Ascending aorta (tissue), 2 donors: ENCODE results near the gene EZR. TPM values are rescaled to one million over a fixed set of nuclear protein-coding genes. Genes with fewer than 3 reads are reported as not detected.

Experiments used
- DNase-seq, 2 donors: peaks; one replicate each; pipeline ENCODE4 v3.0.0-alpha.2; 2019; ENCODE audit warnings: low spot score in 2 of 2
- H3K27ac ChIP-seq, 2 donors: fragments of 200-600 bp; sonication (generic); one replicate each; pipeline ENCODE4 v1.5.1; 2016 to 2017; ENCODE audit warnings: mild to moderate bottlenecking in 1 of 2
- H3K27me3 ChIP-seq: fragments of 200-600 bp; sonication (generic); one replicate; pipeline ENCODE4 v1.5.1; 2017
- H3K36me3 ChIP-seq, 2 donors: fragments of 200-600 bp; sonication (generic); one replicate each; pipeline ENCODE4 v1.5.1; 2016
- H3K4me1 ChIP-seq, 2 donors: fragments of 200-600 bp; sonication (generic); one replicate each; pipeline ENCODE4 v1.5.1; 2016 to 2017; ENCODE audit warnings: mild to moderate bottlenecking in 1 of 2
- H3K4me3 ChIP-seq, 2 donors: fragments of 200-600 bp; sonication (generic); one replicate each; pipeline ENCODE4 v1.5.1; 2016 to 2017; ENCODE audit warnings: mild to moderate bottlenecking in 1 of 2
- H3K9me3 ChIP-seq, 2 donors: fragments of 200-600 bp; sonication (generic); one replicate each; pipeline ENCODE4 v1.5.1; 2016
- intact Hi-C: fragments of 100-400 bp; cut with DNase I; formaldehyde crosslinking; loops from one replicate; pipeline ENCODE4 v1.15.1; 2023
- total RNA-seq: library from RNA; depleted of rRNA; stranded (reverse); fragments of >200 nt; gene quantifications from one replicate; pipeline ENCODE4 v1.1.0, GENCODE V29; 2016
- TF ChIP-seq, protein P1 (sequence below), 3 experiments: fragments of 200-600 bp in 2 of 3; fragments of 450-650 bp in 1 of 3; sonication (generic) in 2 of 3; IDR thresholded peaks; one replicate each; pipeline ENCODE4 v1.5.1; 2016 to 2019; ENCODE audit warnings: antibody characterized with exemption in 3 of 3, mild to moderate bottlenecking in 1 of 3, moderate library complexity in 1 of 3

EZR gene
- 49.7 TPM for total RNA-seq

DNA sequence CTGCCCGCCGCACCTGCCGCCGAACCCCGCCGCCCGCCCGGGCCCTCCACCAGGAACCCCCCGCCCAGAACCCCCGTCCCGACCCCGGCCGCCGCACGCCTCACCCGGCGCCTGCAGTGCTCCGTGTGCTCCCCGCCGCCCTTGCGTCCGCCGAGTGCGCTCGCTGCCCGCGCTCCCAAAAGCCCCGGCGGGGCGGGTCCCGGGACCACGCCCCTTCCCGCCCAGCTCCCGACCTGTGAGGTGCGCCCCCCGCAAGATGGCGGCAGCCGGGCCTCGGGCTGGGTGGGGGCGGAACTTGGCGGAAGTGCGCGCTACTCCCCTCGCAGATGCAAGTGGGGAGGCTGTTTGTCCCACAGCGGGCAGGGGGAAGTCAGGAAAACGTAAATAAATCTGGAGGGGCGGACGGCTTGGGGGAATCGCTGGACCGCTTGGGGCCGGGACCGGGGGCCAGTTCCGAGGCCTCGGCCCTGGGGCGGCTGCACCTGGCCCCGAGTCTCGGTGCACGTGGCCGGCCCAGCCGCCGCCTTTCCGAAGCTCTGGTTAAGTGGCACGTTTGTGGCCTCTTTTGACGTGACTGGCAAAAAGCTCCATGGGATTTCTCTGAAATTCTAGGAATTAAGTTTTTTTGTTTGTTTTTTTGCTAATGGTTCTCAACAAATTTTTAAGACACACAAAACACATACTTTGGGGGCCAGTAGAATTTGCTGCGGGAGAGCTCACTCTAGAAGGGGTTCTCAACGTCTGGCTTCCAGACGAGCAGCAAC lies at the start of gene EZR:
TSS of gene EZR (minus strand) at position 156 of the 764 bp plus-strand sequence. CDS start 1,275 bp downstream, outside the sequence.
- Histone ChIP-seq H3K4me3 (peak within 1 kb of the TSS; percentile 81 to 96), H3K27me3 (no peaks in the 10 kb centered on the region), H3K27ac (peak within 1 kb of the TSS; percentile 93 to 99), H3K4me1 (peaks cover 0 to 19% of the 10 kb centered on the region in 2 donors), H3K36me3 (no peaks in the 10 kb centered on the region), H3K9me3 (no peaks in the 10 kb centered on the region)
- TF ChIP-seq, protein P1, sequence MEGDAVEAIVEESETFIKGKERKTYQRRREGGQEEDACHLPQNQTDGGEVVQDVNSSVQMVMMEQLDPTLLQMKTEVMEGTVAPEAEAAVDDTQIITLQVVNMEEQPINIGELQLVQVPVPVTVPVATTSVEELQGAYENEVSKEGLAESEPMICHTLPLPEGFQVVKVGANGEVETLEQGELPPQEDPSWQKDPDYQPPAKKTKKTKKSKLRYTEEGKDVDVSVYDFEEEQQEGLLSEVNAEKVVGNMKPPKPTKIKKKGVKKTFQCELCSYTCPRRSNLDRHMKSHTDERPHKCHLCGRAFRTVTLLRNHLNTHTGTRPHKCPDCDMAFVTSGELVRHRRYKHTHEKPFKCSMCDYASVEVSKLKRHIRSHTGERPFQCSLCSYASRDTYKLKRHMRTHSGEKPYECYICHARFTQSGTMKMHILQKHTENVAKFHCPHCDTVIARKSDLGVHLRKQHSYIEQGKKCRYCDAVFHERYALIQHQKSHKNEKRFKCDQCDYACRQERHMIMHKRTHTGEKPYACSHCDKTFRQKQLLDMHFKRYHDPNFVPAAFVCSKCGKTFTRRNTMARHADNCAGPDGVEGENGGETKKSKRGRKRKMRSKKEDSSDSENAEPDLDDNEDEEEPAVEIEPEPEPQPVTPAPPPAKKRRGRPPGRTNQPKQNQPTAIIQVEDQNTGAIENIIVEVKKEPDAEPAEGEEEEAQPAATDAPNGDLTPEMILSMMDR (IDR thresholded peaks at IDR 0.05) = peak in 1 of 3 experiments; percentile 1
- intact Hi-C loops = loop anchor here (1.0 to 10.0 kb wide), 5 partner anchors 21 to 255 kb away; partner anchors contain the start of genes RSPH3 and TMEM181
- DNase-seq = peak; percentile 24 to 86

DNA sequence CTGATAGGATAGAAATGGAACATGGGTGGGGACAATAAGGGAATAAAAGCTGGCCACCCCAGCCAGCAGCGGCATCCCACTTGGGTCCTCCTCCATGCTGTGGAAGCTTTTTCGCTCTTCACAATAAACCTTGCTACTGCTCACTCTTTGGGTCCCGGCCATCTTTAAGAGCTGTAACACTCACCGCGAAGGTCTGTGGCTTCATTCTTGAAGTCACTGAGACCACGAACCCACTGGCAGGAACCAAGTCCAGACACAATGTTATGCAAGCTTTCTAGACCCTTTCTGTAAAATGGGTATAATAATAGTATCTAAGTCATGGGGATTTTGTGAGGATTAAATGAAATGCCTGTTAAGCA lies 48.9 kb upstream of the EZR start:
- Histone ChIP-seq H3K4me1 (no peaks in the 10 kb centered on the region), H3K4me3 (no peak overlapping the region), H3K9me3 (no peaks in the 10 kb centered on the region), H3K36me3 (no peaks in the 10 kb centered on the region), H3K27me3 (no peaks in the 10 kb centered on the region), H3K27ac (no peak overlapping the region)
- intact Hi-C loops = loop anchor here (5.0 kb wide), 1 partner anchor 161 kb away; no protein-coding TSS in a partner anchor
- TF ChIP-seq, protein P1 (IDR thresholded peaks at IDR 0.05) = no peak
- DNase-seq = no peak

DNA sequence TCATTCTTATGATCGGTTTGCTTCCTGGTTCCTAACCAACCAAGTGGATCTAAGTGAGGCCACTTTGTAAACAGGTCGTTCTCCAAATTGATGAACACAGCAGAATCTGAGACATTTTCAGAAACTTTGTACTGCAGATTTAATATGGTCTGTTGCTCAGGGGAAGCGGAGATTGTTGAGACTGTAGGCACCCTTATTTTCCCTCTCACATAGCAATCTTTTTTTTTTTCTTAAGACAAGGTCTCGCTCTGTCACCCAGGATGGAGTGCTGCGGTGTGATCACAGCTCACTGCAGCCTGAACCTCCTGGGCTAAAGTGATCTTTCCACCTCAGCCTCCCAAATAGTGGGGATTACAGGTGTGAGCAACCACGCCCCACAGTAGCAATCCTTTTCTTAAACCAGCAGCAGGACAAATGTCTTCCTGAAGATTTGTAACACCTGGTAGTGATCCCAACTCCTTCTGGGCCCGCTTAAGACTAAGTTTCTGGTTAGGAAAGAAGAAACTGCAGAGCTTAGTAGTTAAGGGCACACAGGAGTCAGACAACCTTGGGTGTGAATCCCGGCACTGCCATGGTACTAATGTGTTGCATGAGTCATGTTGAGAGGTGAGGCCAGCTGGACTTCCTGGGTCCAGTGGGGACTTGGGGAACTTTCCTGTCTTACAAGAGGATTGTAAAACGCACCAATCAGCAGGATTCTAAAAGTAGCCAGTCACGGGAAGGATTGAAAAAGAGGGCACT lies 48.4 kb upstream of the EZR start:
- Histone ChIP-seq H3K27me3 (no peaks in the 10 kb centered on the region), H3K4me1 (no peaks in the 10 kb centered on the region), H3K9me3 (no peaks in the 10 kb centered on the region), H3K36me3 (no peaks in the 10 kb centered on the region), H3K4me3 (no peak overlapping the region), H3K27ac (no peak overlapping the region)
- TF ChIP-seq, protein P1 (IDR thresholded peaks at IDR 0.05) = no peak
- no peak for DNase-seq
- intact Hi-C loops = loop anchor here (5.0 kb wide), 1 partner anchor 160 kb away; no protein-coding TSS in a partner anchor

DNA sequence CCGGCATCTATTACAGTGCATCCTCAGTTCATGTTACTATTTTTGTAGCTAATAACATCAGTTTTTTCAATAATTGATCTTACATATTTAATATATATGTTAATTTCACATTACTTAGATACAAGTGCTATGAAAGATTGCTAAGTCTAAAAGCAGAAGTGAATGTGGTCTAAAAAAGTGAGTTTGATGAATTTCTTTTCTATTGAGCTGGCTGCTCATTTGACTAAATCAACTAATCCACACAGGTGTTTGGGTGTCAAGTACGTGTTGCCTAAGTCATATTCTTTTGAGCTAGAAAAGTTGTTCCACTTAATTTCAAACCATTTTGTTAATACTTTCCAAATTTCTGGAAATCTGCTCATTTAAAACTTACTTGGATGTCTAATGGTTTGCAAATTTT lies 46.6 kb upstream of the EZR start:
- intact Hi-C loops = loop anchor here (5.0 kb wide), 1 partner anchor 158 kb away; no protein-coding TSS in a partner anchor
- DNase-seq = no peak
- no peaks in the 10 kb centered on the region for H3K36me3 ChIP-seq
- no peak overlapping the region for H3K27ac ChIP-seq
- no peaks in the 10 kb centered on the region for H3K4me1 ChIP-seq
- no peaks in the 10 kb centered on the region for H3K9me3 ChIP-seq
- no peaks in the 10 kb centered on the region for H3K27me3 ChIP-seq
- TF ChIP-seq, protein P1 (IDR thresholded peaks at IDR 0.05) = no peak
- no peak overlapping the region for H3K4me3 ChIP-seq

DNA sequence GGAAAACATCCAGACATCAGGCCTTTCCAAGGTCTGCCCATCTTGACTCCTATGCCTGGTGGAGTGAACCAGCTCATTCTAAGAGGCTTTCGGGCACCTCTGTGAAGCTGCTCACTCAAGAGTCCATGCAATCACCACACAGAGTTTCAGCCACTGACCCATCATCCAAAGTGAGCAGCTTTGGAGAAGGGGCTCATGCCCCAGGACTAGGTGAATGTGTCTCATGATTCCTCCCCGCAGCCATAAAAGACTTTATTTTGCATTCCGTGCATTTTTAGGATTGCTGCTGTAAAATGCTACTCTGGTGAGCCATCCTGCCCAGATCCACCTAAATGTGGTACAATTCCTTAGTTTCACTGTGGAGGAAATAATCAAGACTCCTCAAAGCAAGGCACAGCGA lies 44.5 kb upstream of the EZR start:
- H3K27me3 ChIP-seq = no peaks in the 10 kb centered on the region
- H3K4me1 ChIP-seq = no peaks in the 10 kb centered on the region
- no peaks in the 10 kb centered on the region for H3K36me3 ChIP-seq
- H3K4me3 ChIP-seq = no peak overlapping the region
- TF ChIP-seq, protein P1 (IDR thresholded peaks at IDR 0.05) = no peak
- no peak overlapping the region for H3K27ac ChIP-seq
- intact Hi-C loops = no loop called here
- no peaks in the 10 kb centered on the region for H3K9me3 ChIP-seq
- no peak for DNase-seq
